Stomach (tissue), 9 donors: ENCODE results near the gene DMRT1. TPM values are rescaled to one million over a fixed set of nuclear protein-coding genes. Genes with fewer than 3 reads are reported as not detected.

Experiments used
- DNase-seq, 2 donors: peaks; one replicate each; pipeline versions ENCODE4 v3.0.0 to v3.0.0-alpha.2; 2013 to 2019
- H3K27ac ChIP-seq, 5 donors: fragments of 200-600 bp in 4 of 5; sonication (generic) in 4 of 5; one replicate each; pipeline ENCODE4 v1.5.1; 2013 to 2019; ENCODE audit warnings: mild to moderate bottlenecking in 1 of 5, moderate library complexity in 1 of 5
- H3K27me3 ChIP-seq, 3 donors: fragments of 200-600 bp; sonication (generic); one replicate each; pipeline ENCODE4 v1.5.1; 2017 to 2019; ENCODE audit warnings: mixed run types in 1 of 3
- H3K36me3 ChIP-seq, 4 donors: fragments of 200-600 bp; sonication (generic); 1 replicate in 3 of 4; 2 replicates in 1 of 4; pipeline ENCODE4 v1.5.1; 2016 to 2019
- H3K4me1 ChIP-seq, 4 donors: fragments of 200-600 bp; sonication (generic); one replicate each; pipeline ENCODE4 v1.5.1; 2016 to 2019
- H3K4me3 ChIP-seq, 4 donors: fragments of 200-600 bp; sonication (generic) in 3 of 4; one replicate each; pipeline ENCODE4 v1.5.1; 2016 to 2019; ENCODE audit warnings: mild to moderate bottlenecking in 1 of 4
- H3K9me3 ChIP-seq, 4 donors: fragments of 200-600 bp; sonication (generic); one replicate each; pipeline ENCODE4 v1.5.1; 2016 to 2019
- CTCF ChIP-seq, 7 experiments: fragments of 450-650 bp in 4 of 7; fragments of 200-600 bp in 3 of 7; sonication (generic) in 3 of 7; IDR thresholded peaks; one replicate each; pipeline ENCODE4 v1.5.1; 2016 to 2019; ENCODE audit warnings: antibody characterized with exemption in 7 of 7, control low read depth in 2 of 7, mild to moderate bottlenecking in 1 of 7
- EP300 ChIP-seq: sonication (generic); formaldehyde crosslinking; IDR thresholded peaks from one replicate; pipeline ENCODE4 v1.6.1; 2017; ENCODE audit warnings: antibody characterized with exemption
- POLR2A ChIP-seq, 4 donors: fragments of 450-650 bp; IDR thresholded peaks; one replicate each; pipeline ENCODE4 v1.6.1; 2016; ENCODE audit warnings: antibody characterized with exemption in 4 of 4, control low read depth in 2 of 4, mild to moderate bottlenecking in 1 of 4, moderate library complexity in 1 of 4
- POLR2AphosphoS5 ChIP-seq, 3 donors: sonication (generic); formaldehyde crosslinking; IDR thresholded peaks; one replicate each; pipeline ENCODE4 v1.6.1; 2016; ENCODE audit warnings: antibody characterized with exemption in 3 of 3
- WGBS, 5 donors: extraction: QIAGEN DNeasy Blood & Tissue Kit in 3 of 5; methylation state at CpG; one replicate each; pipeline versions ENCODE4 v1.1.5 to v1.1.7; 2013 to 2018; 5-methylcytosine and 5-hydroxymethylcytosine counted together
- intact Hi-C: fragments of 100-400 bp; cut with DNase I; formaldehyde crosslinking; loops from one replicate; pipeline ENCODE4 v1.15.1; 2023; ENCODE audit warnings: low total_unique reads
- polyA plus RNA-seq, 3 donors: library from polyadenylated mRNA; stranded (reverse); fragments of 200-250 nt; gene quantifications; one replicate each; pipeline ENCODE4 v1.2.3, GENCODE V29; 2013
- total RNA-seq, 5 donors: library from RNA; depleted of rRNA; stranded (reverse); fragments of >200 nt; gene quantifications; one replicate each; pipeline versions ENCODE4 v1.1.0 to v1.2.3, GENCODE V29; 2014 to 2016
- donor health status: healthy with polysubstance abuse.
- donor health status: Bipolar disorder and iron deficiency.
- donor health status: healthy.

DMRT1 gene
- total and polyA plus RNA-seq, 8 donors: not detected

GRCh38 chr9:926976-927375 lies 85.5 kb downstream of the DMRT1 start:
- 70 to 89% (median 81%) methylated on average over 8 of the region's 8 CpGs for WGBS, 5 donors
- intact Hi-C loops: no loop called here

DNA sequence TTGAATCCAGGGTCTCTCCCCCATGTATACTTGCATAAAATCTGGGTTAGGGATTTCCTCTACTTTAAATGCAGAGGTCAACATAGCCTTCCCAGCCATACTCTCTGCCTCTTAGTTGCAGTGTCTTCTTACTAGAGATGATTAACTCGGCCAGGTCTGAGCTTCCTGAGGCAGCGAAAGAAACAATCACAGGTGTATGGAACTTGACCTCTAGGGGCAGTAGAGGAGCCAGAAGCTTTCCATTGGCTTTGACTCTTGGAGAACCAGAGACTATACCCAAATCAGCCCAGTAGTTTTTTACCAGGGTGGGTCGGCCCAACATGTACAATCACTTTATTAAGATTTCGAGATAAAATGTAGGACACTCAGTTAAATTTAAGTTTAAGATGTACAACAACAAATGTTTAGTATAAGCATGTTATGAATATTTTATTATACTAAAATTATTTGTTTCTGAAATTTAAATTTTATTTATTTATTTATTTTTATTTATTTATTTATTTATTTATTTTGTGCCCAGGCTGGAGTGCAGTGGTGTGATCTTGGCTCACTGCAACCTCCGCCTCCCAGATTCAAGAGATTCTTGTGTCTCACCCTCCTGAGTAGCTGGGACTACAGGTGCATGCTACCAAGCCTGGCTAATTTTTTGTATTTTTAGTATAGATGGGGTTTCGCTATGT lies 87.0 kb downstream of the DMRT1 start:
- intact Hi-C loops: no loop called here
- peak in 1 of 2 donors; percentile 36 for DNase-seq
- no peaks in the 10 kb centered on the region for H3K9me3 ChIP-seq
- no peak overlapping the region for H3K27ac ChIP-seq
- WGBS, 5 donors: 60 to 80% (median 69%) methylated on average over 6 of the region's 6 CpGs
- no peaks in the 10 kb centered on the region for H3K36me3 ChIP-seq
- peaks cover 0 to 37% (median 0%) of the 10 kb centered on the region in 3 donors for H3K27me3 ChIP-seq
- no peak overlapping the region for H3K4me3 ChIP-seq
- TF ChIP-seq CTCF (IDR thresholded peaks at IDR 0.05): no peak
- TF ChIP-seq EP300: no peak
- no peak for TF ChIP-seq POLR2A (IDR thresholded peaks at IDR 0.05)
- no peak for TF ChIP-seq POLR2AphosphoS5 (IDR thresholded peaks at IDR 0.05)
- no peaks in the 10 kb centered on the region for H3K4me1 ChIP-seq

More at GRCh38 chr9:926976-927375, 85.5 kb downstream of the DMRT1 start:
- Histone ChIP-seq H3K4me1 (no peaks in the 10 kb centered on the region), H3K9me3 (no peaks in the 10 kb centered on the region), H3K27me3 (peaks cover 0 to 31% (median 0%) of the 10 kb centered on the region in 3 donors), H3K27ac (no peak overlapping the region), H3K4me3 (no peak overlapping the region), H3K36me3 (no peaks in the 10 kb centered on the region)
- no peak for DNase-seq
- TF ChIP-seq EP300: no peak
- TF ChIP-seq CTCF (IDR thresholded peaks at IDR 0.05): no peak
- no peak for TF ChIP-seq POLR2A (IDR thresholded peaks at IDR 0.05)
- TF ChIP-seq POLR2AphosphoS5 (IDR thresholded peaks at IDR 0.05): no peak

DNA sequence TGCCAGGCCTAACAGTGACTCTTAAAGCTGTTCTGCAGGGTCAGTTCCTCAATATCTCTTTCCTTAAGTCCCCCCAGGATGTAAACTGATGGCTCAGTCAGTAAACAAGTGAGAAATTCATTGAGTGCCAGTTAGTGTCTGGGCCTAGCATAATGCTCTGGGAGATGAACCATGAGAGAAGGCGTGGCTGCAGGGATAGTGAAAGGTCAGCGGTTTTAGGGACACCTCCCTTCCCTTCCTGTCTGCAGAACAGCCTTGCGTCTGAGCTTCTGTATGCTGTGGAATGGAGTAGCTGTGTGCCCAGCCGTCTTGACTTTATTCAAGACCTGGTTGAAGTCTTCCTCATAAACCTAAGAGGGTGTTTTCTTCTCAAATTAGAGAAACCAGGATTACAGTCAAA lies 88.2 kb downstream of the DMRT1 start:
- H3K36me3 ChIP-seq: no peaks in the 10 kb centered on the region
- TF ChIP-seq POLR2A (IDR thresholded peaks at IDR 0.05) (no peak), CTCF (IDR thresholded peaks at IDR 0.05) (no peak), EP300 (no peak), POLR2AphosphoS5 (IDR thresholded peaks at IDR 0.05) (no peak)
- DNase-seq: no peak
- H3K9me3 ChIP-seq: no peaks in the 10 kb centered on the region
- peaks cover 0 to 45% (median 0%) of the 10 kb centered on the region in 3 donors for H3K27me3 ChIP-seq
- intact Hi-C loops: no loop called here
- no peak overlapping the region for H3K4me3 ChIP-seq
- WGBS, 5 donors: 73 to 90% (median 85%) methylated on average over 4 of the region's 4 CpGs
- H3K27ac ChIP-seq: no peak overlapping the region
- no peaks in the 10 kb centered on the region for H3K4me1 ChIP-seq

GRCh38 chr9:933356-933755 lies 91.9 kb downstream of the DMRT1 start:
- DNase-seq: no peak
- 86 to 89% (median 88%) methylated on average over 4 of the region's 4 CpGs for WGBS, 5 donors
- Histone ChIP-seq H3K27me3 (peaks cover 0 to 64% (median 5%) of the 10 kb centered on the region in 3 donors), H3K4me3 (no peak overlapping the region), H3K36me3 (no peaks in the 10 kb centered on the region), H3K27ac (no peak overlapping the region), H3K9me3 (peaks cover 0 to 6% (median 1%) of the 10 kb centered on the region in 4 donors), H3K4me1 (peaks cover 0 to 9% (median 0%) of the 10 kb centered on the region in 4 donors)
- intact Hi-C loops: no loop called here
- no peak for TF ChIP-seq EP300
- no peak for TF ChIP-seq POLR2AphosphoS5 (IDR thresholded peaks at IDR 0.05)
